Testis (tissue), 3 donors: ENCODE results near the gene NKAIN2. TPM values are rescaled to one million over a fixed set of nuclear protein-coding genes. Genes with fewer than 3 reads are reported as not detected.

Experiments
- DNase-seq: peaks from one replicate; pipeline ENCODE4 v3.0.0-alpha.2; 2019
- H3K27ac ChIP-seq, 2 donors: fragments of 200-600 bp; sonication (generic); one replicate each; pipeline ENCODE4 v1.5.1; 2019
- H3K27me3 ChIP-seq: fragments of 200-600 bp; sonication (generic); one replicate; pipeline ENCODE4 v1.5.1; 2019
- H3K36me3 ChIP-seq: fragments of 200-600 bp; sonication (generic); one replicate; pipeline ENCODE4 v1.5.1; 2017; ENCODE audit warnings: low read depth; ENCODE audit errors: missing control alignments
- H3K4me1 ChIP-seq: fragments of 200-600 bp; sonication (generic); one replicate; pipeline ENCODE4 v1.5.1; 2019
- H3K4me3 ChIP-seq, 2 donors: fragments of 200-600 bp; sonication (generic); one replicate each; pipeline ENCODE4 v1.5.1; 2017 to 2019
- H3K9me3 ChIP-seq: fragments of 200-600 bp; sonication (generic); one replicate; pipeline ENCODE4 v1.5.1; 2017
- POLR2A ChIP-seq: fragments of 450-650 bp; IDR thresholded peaks from one replicate; pipeline ENCODE4 v1.6.1; 2017; ENCODE audit warnings: antibody characterized with exemption, mild to moderate bottlenecking, moderate library complexity
- WGBS, 2 donors: methylation state at CpG; one replicate each; pipeline ENCODE4 v1.1.5; 2018; 5-methylcytosine and 5-hydroxymethylcytosine counted together
- intact Hi-C: fragments of 100-400 bp; cut with DNase I; formaldehyde crosslinking; loops from one replicate; pipeline ENCODE4 v1.15.1; 2023; ENCODE audit warnings: low total_unique reads
- polyA plus RNA-seq: library from polyadenylated mRNA; stranded (reverse); fragments of 350-450 nt; fragmentation: Illumina TruSeq; extraction: RNeasy Lipid Tissue Mini Kit (QIAGEN cat#74804); gene quantifications from one replicate; pipeline ENCODE4 v1.2.3, GENCODE V29; 2014; ENCODE audit warnings: low read depth, low replicate concordance; ENCODE audit not compliant: insufficient read depth
- total RNA-seq, 2 donors: library from RNA; depleted of rRNA; stranded (reverse); fragments of >200 nt; gene quantifications; one replicate each; pipeline ENCODE4 v1.2.3, GENCODE V29; 2016
- TF ChIP-seq, protein P1 (sequence below), 3 experiments: fragments of 450-650 bp in 2 of 3; fragments of 200-600 bp in 1 of 3; sonication (generic) in 1 of 3; IDR thresholded peaks; one replicate each; pipeline ENCODE4 v1.5.1; 2016 to 2019; ENCODE audit warnings: antibody characterized with exemption in 3 of 3, mild to moderate bottlenecking in 2 of 3, moderate library complexity in 1 of 3

Gene NKAIN2
- total and polyA plus RNA-seq, 3 donors from 2014 or later: 0.56 to 1.1 (median 0.71) TPM

DNA sequence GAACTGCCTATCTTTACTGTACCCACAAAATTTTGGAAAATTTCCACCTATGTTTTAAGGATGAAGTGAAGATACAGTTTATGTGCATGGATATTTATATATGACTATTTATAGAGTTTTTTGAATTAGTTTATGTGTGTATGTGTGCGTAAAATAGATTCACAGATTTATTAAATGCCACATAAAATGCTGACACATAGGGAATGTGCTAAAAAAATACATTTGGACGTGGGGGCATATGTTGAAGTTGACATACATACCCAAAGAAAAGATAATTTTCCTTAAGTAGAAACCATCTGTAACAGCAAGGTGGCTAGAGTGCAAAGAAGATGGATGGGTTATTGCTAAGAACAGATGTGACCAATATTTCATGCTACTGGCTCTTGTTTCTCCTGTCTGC, 856.5 kb downstream of the NKAIN2 start:
- DNase-seq: no peak
- Histone ChIP-seq H3K27ac (no peak overlapping the region), H3K36me3 (no peaks in the 10 kb centered on the region), H3K4me3 (no peak overlapping the region), H3K4me1 (no peaks in the 10 kb centered on the region), H3K9me3 (no peaks in the 10 kb centered on the region), H3K27me3 (no peaks in the 10 kb centered on the region)
- TF ChIP-seq, protein P1, sequence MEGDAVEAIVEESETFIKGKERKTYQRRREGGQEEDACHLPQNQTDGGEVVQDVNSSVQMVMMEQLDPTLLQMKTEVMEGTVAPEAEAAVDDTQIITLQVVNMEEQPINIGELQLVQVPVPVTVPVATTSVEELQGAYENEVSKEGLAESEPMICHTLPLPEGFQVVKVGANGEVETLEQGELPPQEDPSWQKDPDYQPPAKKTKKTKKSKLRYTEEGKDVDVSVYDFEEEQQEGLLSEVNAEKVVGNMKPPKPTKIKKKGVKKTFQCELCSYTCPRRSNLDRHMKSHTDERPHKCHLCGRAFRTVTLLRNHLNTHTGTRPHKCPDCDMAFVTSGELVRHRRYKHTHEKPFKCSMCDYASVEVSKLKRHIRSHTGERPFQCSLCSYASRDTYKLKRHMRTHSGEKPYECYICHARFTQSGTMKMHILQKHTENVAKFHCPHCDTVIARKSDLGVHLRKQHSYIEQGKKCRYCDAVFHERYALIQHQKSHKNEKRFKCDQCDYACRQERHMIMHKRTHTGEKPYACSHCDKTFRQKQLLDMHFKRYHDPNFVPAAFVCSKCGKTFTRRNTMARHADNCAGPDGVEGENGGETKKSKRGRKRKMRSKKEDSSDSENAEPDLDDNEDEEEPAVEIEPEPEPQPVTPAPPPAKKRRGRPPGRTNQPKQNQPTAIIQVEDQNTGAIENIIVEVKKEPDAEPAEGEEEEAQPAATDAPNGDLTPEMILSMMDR (IDR thresholded peaks at IDR 0.05): no peak
- TF ChIP-seq POLR2A: no peak
- intact Hi-C loops: no loop called here
- 58 to 74% methylated on average over 2 of the region's 2 CpGs for WGBS, 2 donors

DNA sequence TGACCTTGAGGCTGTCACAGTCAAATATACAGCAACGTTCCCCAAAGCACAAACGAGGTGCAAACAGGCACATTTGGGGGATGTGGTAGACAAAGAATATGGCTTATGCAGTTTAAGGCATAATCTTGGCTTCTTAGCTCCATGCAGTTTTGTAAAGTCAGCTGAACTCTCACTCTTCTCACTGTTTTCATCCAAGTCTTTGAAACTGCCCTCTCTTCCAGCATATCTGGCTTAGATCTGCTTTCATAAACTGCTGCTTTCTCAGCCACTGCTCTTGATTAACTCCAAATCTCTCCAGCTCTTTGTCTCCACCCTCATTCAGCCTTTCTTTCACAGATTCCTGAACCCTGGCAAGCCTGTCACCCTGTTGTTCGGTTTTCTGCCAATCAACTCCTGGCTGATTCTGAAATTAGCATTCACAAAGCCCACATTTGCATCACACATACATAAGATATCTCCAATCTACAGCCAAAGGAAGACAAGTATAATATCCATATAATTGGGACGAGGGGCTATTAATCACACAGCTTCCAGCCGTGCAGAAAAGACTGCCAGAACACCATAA, 857.5 kb downstream of the NKAIN2 start:
- WGBS, 2 donors: 47 to 49% methylated on average over 5 of the region's 5 CpGs
- H3K4me1 ChIP-seq: no peaks in the 10 kb centered on the region
- no peak for TF ChIP-seq POLR2A
- TF ChIP-seq, protein P1 (IDR thresholded peaks at IDR 0.05): no peak
- intact Hi-C loops: no loop called here
- H3K9me3 ChIP-seq: no peaks in the 10 kb centered on the region
- H3K4me3 ChIP-seq: no peak overlapping the region
- DNase-seq: no peak
- H3K36me3 ChIP-seq: no peaks in the 10 kb centered on the region
- no peak overlapping the region for H3K27ac ChIP-seq
- H3K27me3 ChIP-seq: no peaks in the 10 kb centered on the region

DNA sequence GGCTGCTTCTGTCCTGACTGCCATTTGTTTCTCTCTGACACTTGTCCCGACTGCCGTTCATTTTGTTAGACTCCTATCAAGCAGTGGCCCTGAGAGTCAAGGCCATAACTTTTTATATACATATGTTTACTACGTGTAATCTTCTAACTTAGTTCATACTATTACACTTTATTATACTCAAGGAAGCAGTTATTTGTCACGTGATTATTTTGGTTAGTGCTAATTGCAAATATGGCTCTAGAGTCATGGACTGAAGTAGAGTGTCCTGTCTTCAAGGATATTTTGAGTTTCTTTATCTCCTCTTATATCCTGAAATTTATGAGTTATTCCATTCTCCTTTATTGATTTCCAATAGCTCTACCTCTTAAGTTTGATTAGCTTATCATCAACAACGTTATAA, 864.4 kb downstream of the NKAIN2 start:
- no peaks in the 10 kb centered on the region for H3K4me1 ChIP-seq
- TF ChIP-seq POLR2A: no peak
- TF ChIP-seq, protein P1 (IDR thresholded peaks at IDR 0.05): no peak
- WGBS, 2 donors: 71 to 72% methylated on average over 5 of the region's 5 CpGs

DNA sequence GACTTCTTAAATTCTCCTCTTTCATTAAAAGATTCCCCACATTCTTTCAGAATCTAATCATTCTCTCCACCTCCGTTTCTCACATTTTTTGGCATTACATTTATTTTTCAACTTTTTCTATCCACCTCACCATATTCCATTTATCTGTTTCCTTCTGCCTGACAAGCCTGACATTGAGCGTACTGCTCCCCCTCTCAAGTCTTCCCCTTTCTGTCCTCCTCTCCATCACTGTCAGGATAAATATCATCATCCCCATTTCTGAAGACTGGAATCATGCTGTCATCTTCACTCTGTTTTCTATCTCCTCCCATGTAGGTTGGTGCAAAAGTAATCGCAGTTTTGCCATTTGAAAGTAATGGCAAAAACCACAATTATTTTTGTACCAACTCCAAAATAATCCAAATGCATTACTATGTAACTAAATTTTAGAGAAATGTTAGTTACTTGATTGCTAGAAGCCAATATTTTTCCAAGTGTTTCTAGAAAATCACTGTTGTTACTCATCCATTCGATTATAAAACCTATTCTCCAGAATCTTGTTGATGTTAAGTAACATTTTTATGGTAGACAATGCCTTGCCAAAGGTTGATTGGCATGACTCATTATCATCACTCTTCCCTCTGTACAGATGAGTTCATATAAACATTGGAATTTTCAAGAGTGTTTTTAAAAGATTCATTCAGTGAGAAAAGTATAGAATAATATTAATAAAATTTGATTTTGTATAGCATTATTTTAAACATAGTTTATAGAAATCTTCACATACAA, 866.2 kb downstream of the NKAIN2 start:
- no peak for DNase-seq
- H3K4me1 ChIP-seq: no peaks in the 10 kb centered on the region
- H3K4me3 ChIP-seq: no peak overlapping the region
- WGBS, 2 donors: 77 to 81% methylated on average over 4 of the region's 4 CpGs
- intact Hi-C loops: no loop called here
- TF ChIP-seq POLR2A: no peak
- TF ChIP-seq, protein P1 (IDR thresholded peaks at IDR 0.05): no peak
- no peak overlapping the region for H3K27ac ChIP-seq
- H3K9me3 ChIP-seq: no peaks in the 10 kb centered on the region
- no peaks in the 10 kb centered on the region for H3K27me3 ChIP-seq
- no peaks in the 10 kb centered on the region for H3K36me3 ChIP-seq

More for the DNA sequence above, 864.4 kb downstream of the NKAIN2 start:
- H3K27me3 ChIP-seq: no peaks in the 10 kb centered on the region
- H3K9me3 ChIP-seq: no peaks in the 10 kb centered on the region
- H3K36me3 ChIP-seq: no peaks in the 10 kb centered on the region
- H3K27ac ChIP-seq: no peak overlapping the region
- intact Hi-C loops: no loop called here
- no peak for DNase-seq
- H3K4me3 ChIP-seq: no peak overlapping the region

DNA sequence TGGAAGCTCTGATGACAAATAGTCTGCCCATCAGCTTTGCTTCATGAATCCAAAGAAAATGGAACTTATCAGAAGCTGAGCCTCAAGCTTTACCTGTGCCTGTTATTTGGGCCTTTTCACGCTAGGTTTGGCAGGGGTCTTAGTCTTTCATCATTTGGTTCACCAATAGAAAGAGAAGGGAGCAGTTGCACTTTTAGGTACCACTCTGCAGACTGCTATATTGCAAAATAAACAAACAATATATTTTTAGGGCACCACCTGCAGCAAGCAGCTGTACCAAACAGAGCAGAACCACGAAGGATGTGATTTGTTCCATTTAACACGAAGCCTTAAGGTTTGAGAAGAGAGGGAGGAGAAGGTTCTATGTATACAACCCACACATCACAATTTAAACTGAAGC, 867.1 kb downstream of the NKAIN2 start:
- H3K4me3 ChIP-seq: no peak overlapping the region
- H3K4me1 ChIP-seq: no peaks in the 10 kb centered on the region
- H3K36me3 ChIP-seq: no peaks in the 10 kb centered on the region
- H3K27me3 ChIP-seq: no peaks in the 10 kb centered on the region
- DNase-seq: no peak
- TF ChIP-seq, protein P1 (IDR thresholded peaks at IDR 0.05): no peak
- TF ChIP-seq POLR2A: no peak
- H3K27ac ChIP-seq: no peak overlapping the region
- no peaks in the 10 kb centered on the region for H3K9me3 ChIP-seq
- 67 to 76% methylated on average over 3 of the region's 3 CpGs for WGBS, 2 donors
- intact Hi-C loops: no loop called here
